GM12878 (cell line): ENCODE results near the gene CTXND1. TPM values are rescaled to one million over a fixed set of nuclear protein-coding genes. Genes with fewer than 3 reads are reported as not detected.

Experiments
- ATAC-seq: fragments of 200-7000 bp; cut with Tn5 transposase; 3 replicates; pipeline ENCODE4 v1.9.1; 2020; ENCODE audit warnings: mild to moderate bottlenecking, moderate library complexity
- BruUV-seq: library from RNA; stranded (reverse); fragments of 400-500 nt; replicated peaks from 2 replicates; lab custom pipeline; 2021; lab: Mats Ljungman, UMichigan
- CTCF ChIA-PET: fragments of 300-600 bp; sonication (Branson Sonifier 250); formaldehyde crosslinking; extraction: SDS; loops from one replicate; lab custom pipeline; 2021; ENCODE audit warnings: inconsistent platforms; lab: Yijun Ruan, JAX
- POLR2A ChIA-PET: fragments of 350-600 bp; formaldehyde crosslinking; extraction: SDS; loops from one replicate; lab custom pipeline; 2021; ENCODE audit warnings: inconsistent platforms; lab: Charles Lee
- RAD21 ChIA-PET: fragments of 300-600 bp; sonication (Branson Sonifier 250); formaldehyde crosslinking; loops from one replicate; lab custom pipeline; 2023; ENCODE audit warnings: antibody characterized with exemption; ENCODE audit not compliant: unreplicated experiment; lab: Charles Lee
- SMC1A ChIA-PET: fragments of 300-600 bp; sonication (Branson Sonifier 250); formaldehyde crosslinking; loops from one replicate; lab custom pipeline; 2023; ENCODE audit not compliant: unreplicated experiment, uncharacterized antibody; lab: Charles Lee
- DNase-seq: peaks from one replicate; pipeline ENCODE4 v3.0.0-alpha.2; 2011; ENCODE audit warnings: low read depth, low spot score
- FAIRE-seq: peaks from 3 replicates; lab custom pipeline; 2011; peaks lifted over from hg19 to GRCh38; lab: Jason Lieb, UNC
- H2AFZ ChIP-seq: 2 replicates; pipeline ENCODE4 v1.6.0; 2011; ENCODE audit warnings: low read depth, low read length, control low read depth; ENCODE audit not compliant: control insufficient read depth
- H3K27ac ChIP-seq: 2 replicates; pipeline ENCODE4 v1.5.1; 2011; ENCODE audit warnings: control low read depth; ENCODE audit not compliant: control insufficient read depth, insufficient read depth
- H3K27me3 ChIP-seq, 2 experiments: replicated peaks in 1 of 2; 2 replicates each; pipeline versions ENCODE4 v1.6.0 to v1.6.1; 2011; ENCODE audit warnings: low read length in 1 of 2; ENCODE audit not compliant: control insufficient read depth in 2 of 2, insufficient read depth in 2 of 2
- H3K36me3 ChIP-seq, 2 experiments: 2 replicates each; pipeline ENCODE4 v1.5.1; 2011; ENCODE audit warnings: low read length in 1 of 2; ENCODE audit not compliant: control insufficient read depth in 2 of 2, insufficient read depth in 2 of 2
- H3K4me1 ChIP-seq: 2 replicates; pipeline ENCODE4 v1.6.1; 2011; ENCODE audit warnings: mild to moderate bottlenecking, low read length, moderate library complexity, mixed read lengths; ENCODE audit not compliant: control insufficient read depth, insufficient read depth
- H3K4me2 ChIP-seq: 2 replicates; pipeline ENCODE4 v1.6.0; 2011; ENCODE audit warnings: control low read depth; ENCODE audit not compliant: control insufficient read depth, insufficient read depth
- H3K4me3 ChIP-seq: fragments of 200-600 bp; sonication (generic); 2 replicates; pipeline ENCODE4 v1.5.1; 2016
- H3K79me2 ChIP-seq: 2 replicates; pipeline ENCODE4 v1.6.0; 2011; ENCODE audit warnings: low read length; ENCODE audit not compliant: control insufficient read depth, insufficient read depth
- H3K9ac ChIP-seq: 2 replicates; pipeline ENCODE4 v1.8.0; 2011; ENCODE audit warnings: low read length, control low read depth, mixed read lengths; ENCODE audit not compliant: control insufficient read depth, insufficient read depth
- H3K9me3 ChIP-seq: replicated peaks from 3 replicates; pipeline ENCODE4 v1.5.1; 2011; ENCODE audit warnings: mild to moderate bottlenecking, low read length; ENCODE audit not compliant: control insufficient read depth, insufficient read depth
- H4K20me1 ChIP-seq: 2 replicates; pipeline ENCODE4 v1.6.0; 2011; ENCODE audit not compliant: control insufficient read depth, insufficient read depth
- CREM ChIP-seq: IDR thresholded peaks from 2 replicates; pipeline ENCODE4 v1.6.1; 2014; ENCODE audit warnings: antibody characterized with exemption, low read depth
- E2F8 ChIP-seq: fragments of 450-650 bp; IDR thresholded peaks from 2 replicates; pipeline ENCODE4 v1.6.1; 2018; ENCODE audit warnings: mild to moderate bottlenecking, low read depth, moderate library complexity; ENCODE audit not compliant: partially characterized antibody
- JUND ChIP-seq: IDR thresholded peaks from 2 replicates; pipeline ENCODE4 v1.6.1; 2012; ENCODE audit warnings: low read depth, mild to moderate bottlenecking, low read length, improper control_type of control experiment, moderate library complexity
- MEF2B ChIP-seq: fragments of 450-650 bp; IDR thresholded peaks from 2 replicates; pipeline ENCODE4 v1.6.1; 2018; ENCODE audit warnings: mild to moderate bottlenecking, moderate library complexity; ENCODE audit not compliant: partially characterized antibody, poor library complexity, severe bottlenecking
- MTA3 ChIP-seq: IDR thresholded peaks from 2 replicates; pipeline ENCODE4 v1.6.1; 2012; ENCODE audit warnings: low read length, inconsistent platforms, borderline replicate concordance
- MYB ChIP-seq: fragments of 150-350 bp; IDR thresholded peaks from 2 replicates; pipeline ENCODE4 v1.6.1; 2014; ENCODE audit warnings: mild to moderate bottlenecking, low read depth, low read length, borderline replicate concordance
- PAX5 ChIP-seq: IDR thresholded peaks from 2 replicates; pipeline ENCODE4 v1.6.1; 2011; ENCODE audit warnings: low read depth, low read length, borderline replicate concordance
- RAD21 ChIP-seq: IDR thresholded peaks from 2 replicates; pipeline ENCODE4 v1.6.1; 2011; ENCODE audit warnings: mild to moderate bottlenecking, low read depth, low read length, moderate library complexity; ENCODE audit not compliant: insufficient read depth
- RELA ChIP-seq: fragments of 450-650 bp; IDR thresholded peaks from 2 replicates; pipeline ENCODE4 v1.8.0; 2014; ENCODE audit warnings: borderline replicate concordance; ENCODE audit not compliant: partially characterized antibody
- SMAD1 ChIP-seq: fragments of 450-650 bp; IDR thresholded peaks from 2 replicates; pipeline ENCODE4 v1.6.1; 2018; ENCODE audit warnings: mild to moderate bottlenecking, low read depth; ENCODE audit not compliant: partially characterized antibody
- SPI1 ChIP-seq: IDR thresholded peaks from 2 replicates; pipeline ENCODE4 v1.6.1; 2011; ENCODE audit warnings: low read depth, mild to moderate bottlenecking, low read length, moderate library complexity, borderline replicate concordance; ENCODE audit not compliant: insufficient read depth
- SREBF2 ChIP-seq: IDR thresholded peaks from 2 replicates; pipeline ENCODE4 v1.6.1; 2012; ENCODE audit warnings: mild to moderate bottlenecking, low read length
- STAT1 ChIP-seq: fragments of 450-650 bp; conservative IDR thresholded peaks from 2 replicates; pipeline ENCODE4 v1.6.1; 2014; ENCODE audit warnings: antibody characterized with exemption, mild to moderate bottlenecking
- TCF12 ChIP-seq: IDR thresholded peaks from 2 replicates; pipeline ENCODE4 v1.6.1; 2011; ENCODE audit warnings: low read depth, mild to moderate bottlenecking, low read length
- TCF3 ChIP-seq: IDR thresholded peaks from 2 replicates; pipeline ENCODE4 v1.6.1; 2012; ENCODE audit warnings: low read depth, mild to moderate bottlenecking, low read length, borderline replicate concordance; ENCODE audit not compliant: insufficient read depth
- ZBTB4 ChIP-seq: fragments of 450-650 bp; formaldehyde crosslinking; IDR thresholded peaks from 2 replicates; pipeline ENCODE4 v1.4.0; 2022; ENCODE audit warnings: mild to moderate bottlenecking, moderate library complexity
- ZNF384 ChIP-seq: IDR thresholded peaks from 2 replicates; pipeline ENCODE4 v1.6.1; 2012; ENCODE audit warnings: low read depth, mild to moderate bottlenecking, low read length, improper control_type of control experiment, borderline replicate concordance
- WGBS: methylation state at CpG from one replicate; pipeline ENCODE4 v1.1.6; 2016; ENCODE audit warnings: low lambda C conversion rate; ENCODE audit not compliant: insufficient replicate concordance, insufficient coverage; ENCODE audit errors: missing lambda C conversion rate; 5-methylcytosine and 5-hydroxymethylcytosine counted together
- in situ Hi-C: fragments of 300-500 bp; cut with MboI; formaldehyde crosslinking; loops from 9 replicates; pipeline ENCODE4 v1.14.3; 2018; ENCODE audit warnings: mixed read lengths
- intact Hi-C: fragments of 100-400 bp; cut with micrococcal nuclease; formaldehyde crosslinking; loops from one replicate; pipeline ENCODE4 v1.14.2; 2022; ENCODE audit not compliant: unreplicated experiment
- polyA plus RNA-seq, 11 experiments: library from polyadenylated mRNA; depleted of rRNA in 4 of 11; unstranded in 6 of 11; stranded (reverse) in 5 of 11; fragments of >200 nt; fragmentation: Nextera tagmentation in 4 of 11; fragmentation: Illumina TruSeq in 1 of 11; extraction: Ambion mirVana in 4 of 11; extraction: Trizol in 1 of 11; gene quantifications; 1 replicate in 1 of 11; 2 replicates in 10 of 11; pipeline versions ENCODE4 v1.2.1 to v1.2.3, GENCODE V29; 2011 to 2016; ENCODE audit warnings: inconsistent platforms in 2 of 11, missing spikeins in 2 of 11, low read depth in 1 of 11
- total RNA-seq, 4 experiments: library from RNA; depleted of rRNA in 3 of 4; stranded (reverse); fragments of >200 nt in 3 of 4; fragmentation: Illumina TruSeq in 1 of 4; extraction: Trizol in 1 of 4; gene quantifications; 2 replicates each; pipeline versions ENCODE4 v1.2.1 to v1.2.3, GENCODE V29; 2013 to 2021

Gene CTXND1
- total and polyA plus RNA-seq, 10 of the 15 experiments (the other 5 are each of a cell fraction or from before 2014, with no cell fraction given): under 0.01 to 0.03 (median 0.02) TPM; not detected in 7

GRCh38 chr15:80162059-80162554 is 89.9 kb downstream of the CTXND1 start:
- RAD21 ChIA-PET: no interaction called here
- peaks cover 19% of the 10 kb centered on the region for H3K4me1 ChIP-seq
- no peak overlapping the region for H3K4me3 ChIP-seq
- H3K27ac ChIP-seq: no peak overlapping the region
- H4K20me1 ChIP-seq: no peaks in the 10 kb centered on the region
- H3K9me3 ChIP-seq: no peaks in the 10 kb centered on the region
- H3K79me2 ChIP-seq: no peaks in the 10 kb centered on the region
- FAIRE-seq: no peak
- DNase-seq: no peak
- H3K9ac ChIP-seq: no peak overlapping the region
- POLR2A ChIA-PET: no interaction called here
- WGBS: 96% methylated on average over 6 of the region's 6 CpGs
- intact Hi-C loops (no loop called here), in situ Hi-C loops (no loop called here)
- SMC1A ChIA-PET: interaction anchor here (1.7 kb wide), 1 partner anchor 11 kb away, joined by 4 read pairs; no protein-coding TSS in a partner anchor
- peaks cover 4 to 12% of the 10 kb centered on the region in 2 experiments for H3K36me3 ChIP-seq
- H3K27me3 ChIP-seq: no peaks in the 10 kb centered on the region
- BruUV-seq: no TSS peak
- ATAC-seq: no peak
- CTCF ChIA-PET: interaction anchor here (0.7 to 1.8 kb wide), 3 partner anchors 10 to 288 kb away, joined by 3 to 5 read pairs (median 3); no protein-coding TSS in a partner anchor
- no peak overlapping the region for H2AFZ ChIP-seq
- no peak overlapping the region for H3K4me2 ChIP-seq
- TF ChIP-seq ZBTB4 (CRISPR knock-in tag) (no peak), TCF12 (no peak), RELA (no peak), RAD21 (no peak), ZNF384 (no peak), STAT1 (no peak), PAX5 (no peak), E2F8 (no peak), MTA3 (no peak), TCF3 (no peak), SPI1 (no peak), JUND (no peak), SMAD1 (no peak), MEF2B (no peak), SREBF2 (no peak), MYB (no peak), CREM (no peak)
